Pancreas (tissue), 10 donors: ENCODE measurements around the gene SMCO2. TPM values are rescaled to one million over a fixed set of nuclear protein-coding genes. Genes with fewer than 3 reads are reported as not detected.

Experiments
- ATAC-seq, 4 donors: fragments of 200-7000 bp; cut with Tn5 transposase; one replicate each; pipeline versions ENCODE4 v1.8.0 to v1.9.1; 2020; ENCODE audit warnings: mild to moderate bottlenecking in 4 of 4, moderate library complexity in 4 of 4
- DNase-seq, 6 donors: peaks; one replicate each; pipeline ENCODE4 v3.0.0-alpha.2; 2020
- FAIRE-seq: peaks from 2 replicates; lab custom pipeline; 2012; peaks lifted over from hg19 to GRCh38; lab: Jason Lieb, UNC
- H3K27ac ChIP-seq, 4 donors: fragments of 200-600 bp; sonication (generic); 1 replicate in 3 of 4; 2 replicates in 1 of 4; pipeline versions ENCODE4 v1.5.0 to v1.8.0; 2020
- H3K27me3 ChIP-seq, 4 donors: fragments of 200-600 bp; one replicate each; pipeline ENCODE4 v1.8.0; 2021
- H3K36me3 ChIP-seq, 3 donors: fragments of 200-600 bp; sonication (generic) in 1 of 3; one replicate each; pipeline versions ENCODE4 v1.5.0 to v1.8.0; 2020 to 2021
- H3K4me1 ChIP-seq, 3 donors: fragments of 200-600 bp; one replicate each; pipeline ENCODE4 v1.8.0; 2021
- H3K4me3 ChIP-seq, 4 donors: fragments of 200-600 bp; sonication (generic) in 2 of 4; one replicate each; pipeline versions ENCODE4 v1.5.0 to v1.8.0; 2020 to 2021
- H3K9me3 ChIP-seq, 4 donors: fragments of 200-600 bp; one replicate each; pipeline ENCODE4 v1.8.0; 2021
- CTCF ChIP-seq, 4 donors: fragments of 200-600 bp; sonication (generic) in 3 of 4; IDR thresholded peaks; one replicate each; pipeline versions ENCODE4 v1.5.0 to v1.8.0; 2021; ENCODE audit warnings: antibody characterized with exemption in 4 of 4
- WGBS, 2 donors: extraction: QIAGEN DNeasy Blood & Tissue Kit; methylation state at CpG; one replicate each; pipeline ENCODE4 v1.1.7; 2013; 5-methylcytosine and 5-hydroxymethylcytosine counted together
- intact Hi-C, 3 donors: fragments of 100-400 bp; cut with DNase I; formaldehyde crosslinking; loops; one replicate each; pipeline versions ENCODE4 v1.11.1 to v1.14.2; 2022
- polyA plus RNA-seq, 2 donors: library from polyadenylated mRNA; stranded (reverse); fragments of 200-250 nt; gene quantifications; one replicate each; pipeline ENCODE4 v1.2.3, GENCODE V29; 2013
- total RNA-seq, 6 donors: library from RNA; stranded (reverse); fragmentation: NEBNext Ultra II Directional in 4 of 6; extraction: Animal tissue kit (Norgen Biotek cat#: 25700) in 4 of 6; gene quantifications; one replicate each; pipeline versions ENCODE4 v1.2.1 to v1.2.4, GENCODE V29; 2021 to 2023
- donor health status: healthy with polysubstance abuse.
- donor health status: DM: no; HTN: no; CAD: no; lungs with moderate emphysema.
- donor health status: DM: no; HTN: no; CAD: no.
- donor health status: control.
- donor health status: control.
- donor health status: Bipolar disorder and iron deficiency.
- donor health status: DM: yes; HTN: yes; CAD: no.
- donor health status: DM: no; HTN: no; CAD: no.
- donor health status: DM: no; HTN: no; CAD: no.
- donor health status: DM: yes; HTN: yes; CAD: no.

Gene SMCO2
- total and polyA plus RNA-seq, 8 donors = 0.28 to 0.50 (median 0.35) TPM; not detected in 5

GRCh38 chr12:27499377-27499776 is 52.8 kb downstream of the SMCO2 start:
- FAIRE-seq (no peak), ATAC-seq (no peak), DNase-seq (no peak)
- intact Hi-C loops = no loop called here
- 93 to 95% methylated on average over 3 of the region's 3 CpGs for WGBS, 2 donors
- H3K4me1 ChIP-seq = no peaks in the 10 kb centered on the region
- H3K4me3 ChIP-seq = no peak overlapping the region
- H3K36me3 ChIP-seq = no peaks in the 10 kb centered on the region
- H3K27me3 ChIP-seq = no peaks in the 10 kb centered on the region
- no peak for TF ChIP-seq CTCF (IDR thresholded peaks at IDR 0.05)
- H3K9me3 ChIP-seq = no peaks in the 10 kb centered on the region
- no peak overlapping the region for H3K27ac ChIP-seq

- no peak overlapping the region for H3K4me3 ChIP-seq
- no peak overlapping the region for H3K27ac ChIP-seq
- intact Hi-C loops = no loop called here
- no peaks in the 10 kb centered on the region for H3K4me1 ChIP-seq
- H3K27me3 ChIP-seq = no peaks in the 10 kb centered on the region
- H3K9me3 ChIP-seq = no peaks in the 10 kb centered on the region
- 51 to 64% methylated on average over 3 of the region's 3 CpGs for WGBS, 2 donors
- no peak for FAIRE-seq
- ATAC-seq = no peak
- H3K36me3 ChIP-seq = no peaks in the 10 kb centered on the region
- TF ChIP-seq CTCF (IDR thresholded peaks at IDR 0.05) = no peak
- no peak for DNase-seq
Measured at GRCh38 chr12:27500546-27500945, 54.0 kb downstream of the SMCO2 start.

GRCh38 chr12:27502021-27502435 is 55.5 kb downstream of the SMCO2 start:
- no peak for DNase-seq
- Histone ChIP-seq H3K27ac (no peak overlapping the region), H3K36me3 (no peaks in the 10 kb centered on the region), H3K9me3 (no peaks in the 10 kb centered on the region), H3K4me1 (no peaks in the 10 kb centered on the region), H3K27me3 (no peaks in the 10 kb centered on the region), H3K4me3 (no peak overlapping the region)
- intact Hi-C loops = no loop called here
- no peak for ATAC-seq
- WGBS, 2 donors = 81 to 88% methylated on average over 6 of the region's 6 CpGs
- FAIRE-seq = no peak
- TF ChIP-seq CTCF (IDR thresholded peaks at IDR 0.05) = no peak

- H3K4me3 ChIP-seq = no peak overlapping the region
- WGBS, 2 donors = 73 to 76% methylated on average over 2 of the region's 2 CpGs
Measured at GRCh38 chr12:27504507-27504906, 58.0 kb downstream of the SMCO2 start.

More at GRCh38 chr12:27504507-27504906, 58.0 kb downstream of the SMCO2 start:
- intact Hi-C loops = no loop called here
- Histone ChIP-seq H3K9me3 (no peaks in the 10 kb centered on the region), H3K4me1 (no peaks in the 10 kb centered on the region), H3K27me3 (no peaks in the 10 kb centered on the region), H3K27ac (no peak overlapping the region), H3K36me3 (no peaks in the 10 kb centered on the region)
- no peak for TF ChIP-seq CTCF (IDR thresholded peaks at IDR 0.05)
- no peak for DNase-seq
- ATAC-seq = peak in 1 of 4 donors; percentile 42
- FAIRE-seq = no peak
